Sigmoid colon (tissue), 4 donors: Measurements from ENCODE around the gene STRN.

Experiments
- EP300 ChIP-seq, 4 donors: sonication (generic); formaldehyde crosslinking; IDR thresholded peaks; one replicate each; pipeline ENCODE4 v1.6.1; 2017; ENCODE audit warnings: antibody characterized with exemption in 4 of 4
- POLR2A ChIP-seq, 2 donors: fragments of 450-650 bp; IDR thresholded peaks; one replicate each; pipeline ENCODE4 v1.6.1; 2016; ENCODE audit warnings: antibody characterized with exemption in 2 of 2, mild to moderate bottlenecking in 2 of 2, moderate library complexity in 2 of 2
- POLR2AphosphoS5 ChIP-seq, 4 donors: sonication (generic); formaldehyde crosslinking; IDR thresholded peaks; one replicate each; pipeline ENCODE4 v1.6.1; 2017; ENCODE audit warnings: antibody characterized with exemption in 4 of 4
- TF ChIP-seq, protein P1 (sequence below), 4 experiments: fragments of 450-650 bp in 3 of 4; fragments of 200-600 bp in 1 of 4; IDR thresholded peaks; one replicate each; pipeline ENCODE4 v1.5.1; 2016 to 2019; ENCODE audit warnings: antibody characterized with exemption in 4 of 4, mild to moderate bottlenecking in 3 of 4, moderate library complexity in 2 of 4

- TF ChIP-seq, protein P1, sequence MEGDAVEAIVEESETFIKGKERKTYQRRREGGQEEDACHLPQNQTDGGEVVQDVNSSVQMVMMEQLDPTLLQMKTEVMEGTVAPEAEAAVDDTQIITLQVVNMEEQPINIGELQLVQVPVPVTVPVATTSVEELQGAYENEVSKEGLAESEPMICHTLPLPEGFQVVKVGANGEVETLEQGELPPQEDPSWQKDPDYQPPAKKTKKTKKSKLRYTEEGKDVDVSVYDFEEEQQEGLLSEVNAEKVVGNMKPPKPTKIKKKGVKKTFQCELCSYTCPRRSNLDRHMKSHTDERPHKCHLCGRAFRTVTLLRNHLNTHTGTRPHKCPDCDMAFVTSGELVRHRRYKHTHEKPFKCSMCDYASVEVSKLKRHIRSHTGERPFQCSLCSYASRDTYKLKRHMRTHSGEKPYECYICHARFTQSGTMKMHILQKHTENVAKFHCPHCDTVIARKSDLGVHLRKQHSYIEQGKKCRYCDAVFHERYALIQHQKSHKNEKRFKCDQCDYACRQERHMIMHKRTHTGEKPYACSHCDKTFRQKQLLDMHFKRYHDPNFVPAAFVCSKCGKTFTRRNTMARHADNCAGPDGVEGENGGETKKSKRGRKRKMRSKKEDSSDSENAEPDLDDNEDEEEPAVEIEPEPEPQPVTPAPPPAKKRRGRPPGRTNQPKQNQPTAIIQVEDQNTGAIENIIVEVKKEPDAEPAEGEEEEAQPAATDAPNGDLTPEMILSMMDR (IDR thresholded peaks at IDR 0.05): no peak
- TF ChIP-seq POLR2A (IDR thresholded peaks at IDR 0.05): no peak
- TF ChIP-seq EP300 (IDR thresholded peaks at IDR 0.05): no peak
- no peak for TF ChIP-seq POLR2AphosphoS5 (IDR thresholded peaks at IDR 0.05)
Observed at GRCh38 chr2:36820942-36821605, 145.3 kb downstream of the STRN start.
